DMS 273 treated with DMSO at 0.1 percent for 48 hours (cell line): ENCODE measurements around the gene PPFIA2.
A peak's percentile ranks its signal among the peaks of the same experiment; 100 is the strongest.
"Not testable (repeated sequence)": the region's sequence is repeated elsewhere in the genome, so short reads cannot be mapped to it uniquely, and the experiment has no call there.

ENCODE experiments used
- DNase-seq: peaks from one replicate; lab custom pipeline; 2025; lab: John Stamatoyannopoulos, UW

PPFIA2 gene

GRCh38 chr12:81668475-81668874 lies 90.7 kb downstream of the PPFIA2 start:
- DNase-seq, result no peak

DNA sequence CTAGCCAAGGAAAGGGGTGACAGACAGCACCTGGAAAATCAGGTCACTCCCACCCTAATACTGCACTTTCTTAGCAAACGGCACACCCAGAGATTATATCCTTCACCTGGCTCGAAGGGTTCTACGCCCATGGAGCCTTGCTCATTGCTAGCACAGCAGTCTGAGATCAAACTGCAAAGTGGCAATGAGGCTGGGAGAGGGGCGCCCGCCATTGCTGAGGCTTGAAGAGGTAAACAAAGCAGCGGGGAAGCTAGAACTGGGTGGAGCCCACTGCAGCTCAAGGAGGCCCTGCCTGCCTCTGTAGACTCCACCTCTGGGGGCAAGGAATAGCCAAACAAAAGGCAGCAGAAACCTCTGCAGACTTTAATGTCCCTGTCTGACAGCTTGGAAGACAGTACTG lies 99.8 kb downstream of the PPFIA2 start:
- DNase-seq, result not testable (repeated sequence)

GRCh38 chr12:81644503-81644902 lies 114.6 kb downstream of the PPFIA2 start:
- no peak for DNase-seq

DNA sequence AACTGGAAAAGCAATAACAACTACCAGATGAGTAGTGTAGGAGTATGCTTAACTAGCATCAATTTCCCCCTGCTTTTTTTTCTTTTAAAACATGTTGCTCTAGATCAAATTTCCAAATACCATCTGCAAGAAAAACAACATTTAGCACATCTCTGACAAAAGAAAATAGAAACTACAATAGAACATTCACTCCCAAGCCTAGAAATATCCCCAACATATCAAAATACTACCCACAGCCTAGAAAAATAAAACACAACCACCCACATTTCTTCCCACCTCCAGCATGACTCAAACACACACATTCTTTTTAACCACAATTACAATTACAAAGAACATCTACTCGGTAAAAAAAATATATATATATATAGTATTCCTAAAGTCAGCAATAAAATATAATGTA lies 120.0 kb downstream of the PPFIA2 start:
- no peak for DNase-seq

- no peak for DNase-seq
Measured at GRCh38 chr12:81633127-81633526, 126.0 kb downstream of the PPFIA2 start.

DNA sequence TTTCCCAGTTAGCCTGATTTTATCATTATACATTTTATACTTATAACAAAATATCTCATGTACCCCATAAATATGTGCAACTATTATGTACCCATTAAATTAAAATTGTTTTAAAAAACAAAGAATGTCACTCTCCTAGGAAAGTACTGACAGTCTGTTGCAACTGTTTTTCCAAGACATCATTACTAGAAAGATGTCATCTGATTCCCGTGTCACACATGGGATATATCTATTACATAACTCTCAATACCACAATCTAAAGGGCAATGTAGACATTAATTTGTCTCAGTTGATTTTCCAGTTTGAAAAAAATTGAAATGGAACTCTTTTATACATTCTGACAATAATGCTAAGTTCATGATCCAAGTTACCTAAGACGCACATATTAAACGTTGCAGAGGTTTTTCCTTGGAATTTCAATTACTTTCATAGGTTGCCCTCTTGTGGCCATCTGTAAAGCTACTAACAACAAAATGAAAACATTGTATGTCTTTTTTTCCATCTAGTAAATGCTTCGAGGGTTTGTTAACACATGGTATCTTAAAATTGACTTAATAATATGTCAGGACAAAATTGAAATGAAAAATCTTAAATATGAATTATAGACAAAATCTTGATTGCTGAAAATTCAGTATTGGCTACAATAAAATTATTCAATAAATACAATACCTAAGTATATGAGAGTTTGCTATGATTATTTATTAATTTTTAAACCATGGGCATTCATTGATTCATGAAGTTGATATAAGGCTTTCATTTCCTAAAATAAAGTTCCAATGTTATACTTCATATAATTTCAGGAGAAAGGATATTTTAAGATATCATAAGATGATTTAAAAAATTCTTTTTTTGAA lies 131.6 kb downstream of the PPFIA2 start:
- peak; percentile 37 for DNase-seq

- DNase-seq, result no peak
Measured at GRCh38 chr12:81626406-81626805, 132.7 kb downstream of the PPFIA2 start.

GRCh38 chr12:81617915-81618314 lies 141.2 kb downstream of the PPFIA2 start:
- peak; percentile 38 for DNase-seq

DNA sequence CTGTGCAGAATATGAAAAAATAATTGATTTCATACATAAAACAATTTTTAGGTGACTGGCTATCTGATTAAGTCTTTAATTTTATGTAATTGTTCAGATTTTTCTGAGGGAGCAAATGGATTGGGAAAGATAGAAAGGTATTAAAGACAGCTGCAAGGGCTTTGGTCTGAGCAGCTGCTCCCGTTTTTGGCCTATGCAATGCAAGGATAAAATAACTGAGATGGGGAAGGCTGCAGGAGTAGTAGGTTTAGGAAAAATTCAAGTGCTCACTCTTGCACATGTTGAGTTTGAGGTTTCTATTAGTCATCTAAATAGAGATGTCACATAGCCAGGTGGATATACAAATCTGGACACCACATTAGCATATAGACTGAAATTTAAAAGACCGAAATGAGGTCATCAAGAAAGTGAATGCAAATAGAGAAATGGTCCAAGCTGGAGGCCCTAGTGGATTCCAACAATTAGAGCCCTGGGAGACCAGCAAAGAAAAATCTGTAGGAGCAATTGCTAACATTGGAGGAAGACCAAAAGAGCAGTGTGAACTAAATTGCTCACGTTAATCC lies 144.0 kb downstream of the PPFIA2 start:
- no peak for DNase-seq

DNA sequence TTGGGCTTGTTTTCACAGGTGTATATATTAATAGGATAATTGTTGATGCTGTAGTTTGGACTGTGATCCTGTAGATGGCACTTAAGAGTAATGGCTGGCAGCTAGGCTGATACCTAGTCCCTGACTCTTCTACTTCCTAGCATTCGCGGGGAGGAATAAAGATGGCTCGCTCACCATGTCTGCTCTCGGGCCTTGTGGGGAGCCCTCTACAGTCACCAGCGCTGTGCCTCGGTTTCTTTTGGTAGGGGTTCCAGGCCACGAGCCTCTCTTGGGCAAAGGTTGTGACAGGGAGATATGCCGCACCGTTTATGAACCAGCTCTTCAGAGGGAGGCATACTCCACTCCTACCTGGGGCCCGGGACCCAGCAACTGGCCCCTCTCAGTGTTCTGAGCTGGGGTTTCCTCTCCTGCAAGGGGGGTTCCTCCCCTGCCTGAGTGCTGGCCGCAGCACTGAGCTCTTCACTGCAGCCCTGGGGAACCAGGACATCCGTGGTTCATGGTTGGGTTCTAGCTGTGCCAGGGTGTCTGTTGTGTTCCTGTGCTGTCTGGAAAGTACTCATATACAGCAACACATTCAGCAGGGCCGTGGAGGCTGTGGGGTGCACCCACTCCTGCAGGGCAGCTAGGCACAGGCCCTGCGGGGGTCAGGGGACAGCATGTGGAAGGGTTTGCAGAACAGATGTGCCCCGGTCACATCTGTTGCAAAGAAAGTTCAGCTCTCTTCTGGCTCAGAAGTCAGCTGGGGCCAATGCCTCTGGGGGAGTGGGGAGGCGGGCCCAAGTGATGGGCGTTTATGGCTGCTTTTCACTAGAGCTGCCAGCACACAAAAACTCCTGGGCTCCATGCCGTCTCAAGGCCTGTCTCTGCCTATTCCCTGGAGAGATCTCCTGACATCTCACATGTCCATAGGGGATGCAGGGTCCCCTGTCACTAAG lies 147.9 kb downstream of the PPFIA2 start:
- no peak for DNase-seq

- peak; percentile 81 for DNase-seq
Measured at GRCh38 chr12:81597928-81598604, 161.1 kb downstream of the PPFIA2 start.

DNA sequence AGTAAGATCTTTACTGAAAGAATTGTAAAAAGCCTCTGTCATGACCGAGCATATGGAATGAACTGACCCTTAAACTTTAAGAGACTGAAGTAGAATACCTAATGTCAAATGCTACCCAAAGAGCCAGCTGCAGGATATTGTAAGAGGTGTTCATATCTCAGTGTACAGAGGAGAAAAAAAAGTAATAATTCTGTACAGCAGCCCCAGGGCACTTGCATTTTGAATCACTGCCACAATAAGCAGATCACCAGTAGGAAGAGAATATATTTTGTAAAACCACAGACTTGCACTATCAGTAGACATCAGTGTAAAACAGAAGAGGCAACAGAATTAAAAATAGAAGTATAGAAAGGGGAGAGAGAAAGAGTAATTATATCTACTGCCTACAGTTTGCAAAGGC lies 162.6 kb downstream of the PPFIA2 start:
- no peak for DNase-seq

DNA sequence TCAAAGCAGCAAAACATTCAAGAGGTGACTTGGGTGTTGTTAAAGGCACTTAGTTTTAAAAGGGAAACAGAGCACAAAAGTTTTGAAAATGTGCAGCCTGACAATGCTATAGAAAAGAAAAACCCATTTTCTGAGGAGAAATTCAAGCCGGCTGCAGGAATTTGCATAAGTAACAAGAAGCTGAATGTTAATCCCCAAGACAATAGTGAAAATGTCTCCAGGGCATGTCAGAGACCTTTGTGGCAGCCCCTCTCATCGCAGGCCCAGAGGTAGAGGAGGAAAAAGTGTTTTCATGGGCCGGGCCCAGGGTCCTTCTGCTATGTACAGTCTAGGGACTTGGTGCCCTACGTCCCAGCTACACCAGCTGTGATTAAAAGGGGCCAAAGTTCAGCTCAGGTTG lies 167.9 kb downstream of the PPFIA2 start:
- no peak for DNase-seq

DNA sequence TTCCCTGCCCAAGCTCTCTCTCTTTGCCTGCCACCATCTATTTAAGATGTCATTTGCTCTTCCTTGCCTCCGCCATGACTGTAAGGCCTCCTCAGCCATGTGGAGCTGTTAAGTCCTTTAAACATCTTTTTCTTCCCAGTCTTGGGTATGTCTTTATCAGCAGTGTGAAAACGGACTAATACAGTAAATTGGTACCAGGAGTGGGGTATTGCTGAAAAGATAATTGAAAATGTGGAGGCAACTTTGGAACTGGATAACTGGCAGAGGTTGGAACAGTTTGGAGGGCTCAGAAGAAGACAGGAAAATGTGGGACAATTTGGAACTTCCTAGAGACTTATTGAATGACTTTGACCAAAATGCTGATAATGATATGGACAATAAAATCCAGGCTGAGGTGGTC lies 168.4 kb downstream of the PPFIA2 start:
- not testable (repeated sequence) for DNase-seq

DNA sequence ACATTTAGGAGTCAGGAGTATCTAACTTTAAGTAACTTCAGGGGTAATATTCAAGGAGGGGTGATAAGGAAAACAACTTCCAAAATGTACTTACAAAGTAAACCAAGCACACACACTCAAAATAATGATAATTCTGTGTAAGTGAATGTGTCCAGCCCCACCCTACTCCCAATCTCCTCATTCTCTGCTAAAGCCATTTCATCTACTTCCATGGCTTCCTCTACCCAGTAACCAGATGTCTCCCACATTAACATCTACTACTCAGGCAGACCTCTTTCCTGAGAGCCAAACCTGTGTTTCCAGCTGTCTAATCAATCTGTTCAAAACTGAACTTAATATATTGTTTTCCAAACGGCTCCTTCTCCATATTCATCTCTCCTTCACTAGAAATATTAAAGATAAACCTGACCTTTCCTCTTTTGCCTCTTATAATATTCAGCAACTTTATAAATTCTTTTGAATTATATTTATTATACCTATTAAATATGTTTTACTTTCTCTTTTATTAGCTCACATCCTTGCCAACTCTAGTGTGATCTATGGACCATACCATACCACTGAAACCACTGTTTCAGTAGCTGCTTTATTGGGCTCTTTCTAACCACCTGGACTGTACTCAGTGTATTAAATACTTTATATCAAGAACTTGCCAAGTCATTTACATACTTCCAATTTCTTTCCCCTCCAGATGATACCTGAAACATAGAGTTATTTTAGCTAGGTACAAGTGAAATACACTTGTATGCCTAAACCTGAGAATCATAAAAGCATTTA lies 170.7 kb downstream of the PPFIA2 start:
- peak; percentile 73 for DNase-seq

- DNase-seq, result no peak
Measured at GRCh38 chr12:81585787-81586186, 173.4 kb downstream of the PPFIA2 start.

DNA sequence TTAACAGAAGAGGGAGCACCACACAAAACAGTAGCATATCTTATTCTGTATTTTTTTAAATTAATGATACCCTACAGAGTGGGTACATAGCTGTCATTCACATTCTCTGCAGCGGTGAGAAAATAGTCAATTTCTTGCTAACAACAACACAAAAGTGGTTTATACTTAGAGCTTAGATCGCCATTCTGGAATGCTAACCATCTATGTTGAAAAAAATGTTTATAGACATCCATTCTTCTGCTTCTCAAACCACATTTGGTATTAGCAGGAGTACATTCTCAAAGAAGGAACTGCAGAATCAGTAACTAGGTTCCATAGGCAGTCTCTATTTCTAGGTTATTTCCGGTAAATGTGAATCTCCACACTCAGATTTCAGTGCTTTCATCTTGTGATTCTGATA lies 185.9 kb downstream of the PPFIA2 start:
- no peak for DNase-seq

GRCh38 chr12:81572411-81572810 lies 186.7 kb downstream of the PPFIA2 start:
- DNase-seq, result no peak

DNA sequence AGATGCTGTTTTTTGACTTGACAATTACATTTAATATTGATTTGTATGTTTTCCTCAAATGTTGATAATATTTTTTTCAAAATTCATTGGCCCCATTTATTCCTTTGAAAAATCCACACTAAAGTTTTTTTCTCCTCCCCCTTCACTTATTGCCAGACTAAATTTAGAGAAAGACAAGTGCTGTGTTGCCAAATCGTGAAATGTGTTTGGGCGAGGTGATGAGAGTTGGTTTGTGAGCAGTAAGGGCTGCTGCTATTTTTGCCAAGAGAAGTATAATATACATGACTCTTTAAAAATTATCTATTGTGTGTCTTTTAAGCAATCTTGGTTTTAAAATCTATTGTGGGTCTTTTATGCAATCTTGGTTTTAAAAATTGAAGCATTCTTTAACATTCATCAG lies 188.9 kb downstream of the PPFIA2 start:
- no peak for DNase-seq

DNA sequence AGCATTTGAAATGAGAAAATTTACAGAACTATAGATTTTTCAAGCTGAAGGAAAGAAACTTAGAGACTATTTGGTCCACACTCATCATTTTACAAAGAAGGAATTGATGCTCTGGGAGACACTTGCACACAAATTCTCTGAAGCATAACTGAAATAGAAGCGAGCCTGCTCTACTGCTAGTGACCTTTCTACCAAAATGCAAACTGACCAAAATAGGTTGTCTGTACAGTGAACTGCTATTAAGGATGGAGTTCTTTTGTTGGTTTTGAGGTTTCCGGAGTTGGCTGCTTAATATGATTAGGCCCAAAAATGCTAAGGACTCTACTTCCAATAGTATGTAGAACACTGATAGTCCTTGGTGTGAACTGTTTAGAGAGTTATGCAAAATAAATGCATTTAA lies 194.9 kb downstream of the PPFIA2 start:
- DNase-seq, result no peak

DNA sequence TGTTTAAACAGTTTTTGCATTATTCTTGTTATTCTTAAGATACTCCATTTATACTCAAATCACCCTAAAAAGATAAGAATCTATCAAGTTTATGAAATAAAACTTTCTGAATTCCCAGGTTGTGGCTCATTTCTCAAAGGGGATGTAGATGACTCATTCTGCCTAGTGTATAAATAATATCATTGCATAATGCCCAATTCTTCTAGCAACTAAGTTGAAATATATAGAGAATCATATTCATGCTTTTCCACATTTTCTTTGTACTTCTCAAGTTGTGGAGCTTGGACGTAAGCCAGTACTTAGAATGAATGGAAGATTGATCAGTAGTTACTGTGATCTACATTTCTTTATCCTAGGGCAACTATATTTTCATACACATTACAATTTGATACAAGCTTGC lies 201.1 kb downstream of the PPFIA2 start:
- DNase-seq, result no peak
